ENCODE results near the gene ARFIP1.
A peak's percentile ranks its signal among the peaks of the same experiment; 100 is the strongest.
"Not testable (repeated sequence)": the region's sequence is repeated elsewhere in the genome, so short reads cannot be mapped to it uniquely, and the experiment has no call there.

Gene ARFIP1

DNA sequence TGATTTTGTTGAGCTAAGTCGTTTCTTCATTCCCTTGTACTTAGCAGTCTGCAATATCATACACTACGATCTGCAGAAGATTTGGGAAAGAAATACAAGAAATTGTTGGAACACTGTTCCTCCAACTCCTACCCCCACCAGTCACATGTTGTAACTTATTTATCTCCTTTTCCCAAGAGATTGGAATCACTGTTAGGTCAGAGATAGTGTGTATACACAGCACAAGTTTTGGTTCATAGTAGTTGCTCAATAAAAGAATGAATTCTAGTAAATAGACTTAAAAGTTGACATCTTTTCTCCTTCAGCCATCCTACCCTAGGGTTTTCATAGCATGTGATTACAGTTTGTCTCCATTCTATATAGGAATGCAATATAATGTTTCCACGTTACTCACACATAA, 68.8 kb downstream of the ARFIP1 start:
- DNase-seq: no peak

DNA sequence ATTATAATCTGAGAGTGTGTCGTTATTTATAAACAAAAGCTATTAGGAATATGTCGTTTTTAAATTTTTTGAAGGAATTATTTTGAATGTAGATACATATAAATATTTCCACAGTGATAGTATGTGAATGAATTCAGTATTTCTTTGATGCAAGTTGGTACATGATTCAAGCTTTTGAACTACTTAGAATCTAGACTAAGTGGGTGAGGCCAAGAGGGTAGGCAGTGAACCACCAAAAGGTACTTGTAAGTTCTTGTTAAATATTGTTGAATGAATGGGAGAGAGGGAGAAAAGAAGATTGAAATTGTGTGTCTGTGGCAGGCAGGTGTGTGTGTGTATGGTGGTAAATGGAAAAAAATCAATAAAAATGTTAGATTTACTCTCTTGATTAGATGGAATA, 69.6 kb downstream of the ARFIP1 start:
- DNase-seq: no peak

DNA sequence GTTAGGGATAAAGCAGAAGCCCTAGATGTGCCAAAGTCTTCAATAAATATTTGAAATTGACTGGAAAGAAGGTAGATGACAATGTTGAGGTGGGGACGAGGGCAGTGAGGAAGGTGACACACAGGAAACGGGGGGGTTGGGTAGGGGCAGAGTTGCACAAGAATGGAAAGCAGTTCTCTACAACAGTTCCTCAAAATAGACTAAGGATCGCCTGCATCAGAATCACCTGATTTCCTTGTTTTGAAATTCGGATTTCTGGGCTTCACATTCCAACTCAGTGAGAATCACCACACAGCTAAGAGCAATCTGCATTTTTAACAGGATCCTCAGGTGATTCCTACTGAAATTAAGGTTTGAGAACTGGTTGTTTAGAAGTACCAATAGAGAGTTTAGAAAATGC, 70.6 kb downstream of the ARFIP1 start:
- DNase-seq: peak; percentile 70

DNA sequence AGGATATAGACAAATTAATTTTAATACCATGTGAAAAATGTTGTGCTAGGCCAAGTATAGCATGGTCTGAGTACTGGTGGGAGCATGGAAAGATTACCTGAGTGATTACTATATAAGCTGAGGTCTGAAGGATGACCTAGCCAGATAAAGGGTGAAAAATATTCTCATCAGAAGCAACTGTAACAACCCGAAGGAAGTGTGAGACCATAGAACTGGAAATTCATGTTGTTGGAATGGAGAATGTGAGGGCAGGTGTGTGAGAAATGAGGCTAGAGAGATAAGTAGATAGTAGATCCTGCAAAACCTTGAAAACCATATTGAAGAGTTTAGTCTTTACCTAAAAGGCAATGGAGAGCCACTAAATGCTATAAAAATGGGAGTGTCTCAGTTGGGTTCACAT, 71.5 kb downstream of the ARFIP1 start:
- no peak for DNase-seq

DNA sequence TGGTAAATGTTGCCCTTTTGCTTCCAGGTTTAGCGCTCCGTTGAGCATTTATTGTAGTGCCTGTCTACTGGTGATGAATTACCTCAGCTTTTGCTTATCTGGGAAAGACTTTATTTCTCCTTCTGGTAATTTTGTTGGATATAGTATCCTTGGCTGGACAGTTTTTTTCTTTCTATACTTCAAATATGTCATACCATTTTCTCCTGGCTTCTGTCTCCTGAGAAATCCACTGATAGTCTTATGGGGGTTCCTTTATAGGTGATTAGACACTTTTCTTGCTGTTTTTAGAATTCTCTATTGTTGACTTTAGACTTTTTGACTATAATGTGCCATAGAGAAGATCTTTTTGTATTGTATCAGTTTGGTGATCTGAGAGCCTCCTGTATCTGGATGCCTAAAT, 73.5 kb downstream of the ARFIP1 start:
- no peak for DNase-seq

DNA sequence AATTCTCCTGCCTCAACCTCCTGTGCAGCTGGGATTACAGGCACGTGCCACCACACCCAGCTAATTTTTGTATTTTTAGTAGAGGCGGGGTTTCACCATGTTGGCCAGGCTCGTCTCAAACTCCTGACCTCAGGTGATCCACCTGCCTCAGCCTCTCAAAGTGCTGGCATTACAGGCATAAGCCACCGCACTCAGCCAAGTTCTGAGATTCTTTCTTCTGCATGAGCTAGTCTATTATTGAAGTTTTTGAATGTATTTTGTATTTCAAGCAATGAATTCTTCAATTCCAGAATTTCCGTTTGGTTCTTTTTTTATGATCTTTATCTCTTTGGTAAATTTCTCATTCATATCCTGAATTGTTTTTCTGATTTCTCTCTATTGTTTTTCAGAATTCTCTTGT, 74.3 kb downstream of the ARFIP1 start:
- DNase-seq: not testable (repeated sequence)

DNA sequence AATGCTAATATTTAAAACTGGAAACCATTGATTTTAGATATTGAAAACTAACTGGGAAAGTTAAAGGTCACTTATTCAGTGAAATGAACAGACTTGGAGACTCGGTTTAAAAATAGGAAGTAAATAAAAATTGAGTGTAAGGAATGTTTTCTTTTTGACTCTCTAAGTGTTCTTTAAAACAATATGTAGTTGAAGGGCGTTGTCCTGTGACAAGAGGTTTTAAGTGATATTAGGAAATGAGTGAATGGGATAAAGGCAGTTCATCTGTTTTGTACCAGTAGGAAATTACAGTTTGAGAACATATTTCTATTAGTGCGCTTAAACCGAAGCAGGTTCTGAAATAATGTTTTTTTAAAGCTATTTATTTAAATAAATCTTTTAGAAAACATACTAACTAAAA, 77.2 kb downstream of the ARFIP1 start:
- no peak for DNase-seq

DNA sequence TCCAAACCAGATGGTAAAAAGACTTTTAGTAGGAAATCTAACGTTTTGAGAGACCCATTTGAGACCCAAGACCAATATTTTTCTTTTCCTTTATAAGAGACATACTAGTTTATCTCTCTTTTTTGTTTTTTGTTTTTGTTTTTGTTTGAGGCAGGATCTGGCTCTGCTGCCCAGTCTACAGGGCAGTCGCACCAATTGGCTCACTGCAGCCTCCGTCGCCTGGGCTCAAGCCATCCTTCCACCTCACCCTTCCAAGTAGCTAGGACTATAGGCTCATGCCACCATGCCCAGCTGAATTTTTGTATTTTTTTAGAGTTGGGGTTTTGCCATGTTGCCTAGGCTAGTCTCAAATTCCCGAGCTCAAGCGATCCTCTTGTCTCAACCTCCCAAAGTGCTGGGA, 79.2 kb downstream of the ARFIP1 start:
- no peak for DNase-seq

DNA sequence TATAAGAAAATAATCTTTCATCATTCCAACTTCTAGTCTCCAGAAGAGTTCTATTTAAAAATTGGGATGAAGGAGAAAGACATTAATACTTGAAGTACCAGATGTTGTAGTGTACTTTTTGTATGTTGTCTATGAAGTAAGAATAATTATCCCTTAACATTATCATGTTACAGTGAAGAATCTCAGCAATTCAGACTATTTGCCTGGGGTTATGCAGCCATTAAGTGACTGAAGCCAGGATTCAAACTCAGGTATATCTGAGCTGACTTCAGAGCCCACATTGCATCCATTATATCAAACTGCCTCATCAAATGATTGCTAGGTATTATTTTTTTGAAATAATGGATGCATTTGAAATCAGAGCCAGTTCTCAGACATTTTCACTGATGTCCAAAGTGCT, 80.3 kb downstream of the ARFIP1 start:
- no peak for DNase-seq

DNA sequence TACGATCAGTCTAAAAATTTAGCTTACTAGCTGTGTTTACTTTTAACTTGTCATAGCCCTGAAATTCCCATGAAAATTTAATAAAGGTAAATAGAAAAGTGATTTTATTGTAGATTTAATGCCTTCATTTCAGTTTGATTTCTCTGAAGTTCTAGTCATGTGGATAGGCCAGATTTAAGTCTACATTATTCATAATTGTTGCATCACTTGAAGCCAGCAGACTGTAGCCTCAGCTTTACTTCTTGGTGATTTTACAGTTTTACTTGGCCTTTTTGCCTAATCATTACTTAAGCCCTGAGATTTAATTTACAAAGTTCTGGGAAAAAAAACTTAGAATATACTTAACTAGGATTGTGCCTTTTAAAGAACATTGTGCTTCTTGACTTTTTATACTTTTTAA, 82.9 kb downstream of the ARFIP1 start:
- DNase-seq: no peak

DNA sequence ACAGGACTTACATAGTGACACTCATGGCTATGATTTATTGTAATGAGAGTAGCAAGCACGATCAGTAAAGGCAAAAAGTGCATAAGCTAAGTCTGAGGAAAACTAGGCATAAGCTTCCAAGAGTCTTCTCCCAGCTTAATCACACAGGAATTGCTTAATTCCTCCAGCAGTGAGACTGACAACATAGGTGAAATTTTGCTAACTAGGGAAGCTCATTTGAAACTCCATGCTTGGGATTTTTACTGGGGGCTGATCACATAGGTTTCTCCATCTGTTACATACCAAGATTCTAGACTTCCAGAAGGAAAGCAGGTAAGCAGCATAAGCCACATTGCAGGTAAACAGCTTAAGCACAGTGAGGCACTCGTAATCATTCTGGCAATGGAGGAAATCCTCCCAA, 84.6 kb downstream of the ARFIP1 start:
- no peak for DNase-seq

DNA sequence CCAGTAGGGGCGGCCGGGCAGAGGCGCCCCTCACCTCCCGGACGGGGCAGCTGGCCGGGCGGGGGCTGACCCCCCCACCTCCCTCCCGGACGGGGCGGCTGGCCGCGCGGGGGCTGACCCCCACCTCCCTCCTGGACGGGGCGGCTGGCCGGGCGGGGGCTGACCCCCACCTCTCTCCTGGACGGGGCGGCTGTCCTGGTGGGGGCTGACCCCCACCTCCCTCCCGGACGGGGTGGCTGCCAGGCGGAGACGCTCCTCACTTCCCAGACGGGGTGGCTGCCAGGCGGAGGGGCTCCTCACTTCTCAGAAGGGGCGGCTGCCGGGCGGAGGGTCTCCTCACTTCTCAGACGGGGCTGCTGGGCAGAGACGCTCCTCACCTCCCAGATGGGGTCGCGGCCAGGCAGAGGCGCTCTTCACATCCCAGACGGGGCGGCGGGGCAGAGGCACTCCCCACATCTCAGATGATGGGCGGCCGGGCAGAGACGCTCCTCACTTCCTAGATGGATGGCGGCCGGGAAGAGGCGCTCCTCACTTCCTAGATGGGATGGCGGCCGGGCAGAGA, 86.8 kb downstream of the ARFIP1 start:
- DNase-seq: not testable (repeated sequence)

DNA sequence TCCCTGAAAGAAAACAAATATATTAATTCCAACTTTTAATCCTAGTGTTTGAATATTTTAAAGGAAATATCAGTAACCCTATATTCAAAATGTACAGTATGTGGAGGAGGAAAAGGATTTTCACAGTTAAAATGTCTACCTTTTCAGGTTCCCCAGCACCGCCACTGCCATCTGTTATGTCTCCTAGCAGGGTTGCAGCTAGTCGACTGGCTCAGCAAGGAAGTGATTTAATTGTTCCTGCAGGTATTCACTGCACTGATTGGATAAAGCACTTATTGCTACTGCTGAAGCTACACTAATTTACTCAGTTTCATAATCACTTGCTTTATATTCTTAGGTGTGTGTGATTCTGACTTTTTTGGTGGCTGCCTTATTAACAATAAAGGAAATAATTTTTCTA, 90.9 kb downstream of the ARFIP1 start:
- no peak for DNase-seq

DNA sequence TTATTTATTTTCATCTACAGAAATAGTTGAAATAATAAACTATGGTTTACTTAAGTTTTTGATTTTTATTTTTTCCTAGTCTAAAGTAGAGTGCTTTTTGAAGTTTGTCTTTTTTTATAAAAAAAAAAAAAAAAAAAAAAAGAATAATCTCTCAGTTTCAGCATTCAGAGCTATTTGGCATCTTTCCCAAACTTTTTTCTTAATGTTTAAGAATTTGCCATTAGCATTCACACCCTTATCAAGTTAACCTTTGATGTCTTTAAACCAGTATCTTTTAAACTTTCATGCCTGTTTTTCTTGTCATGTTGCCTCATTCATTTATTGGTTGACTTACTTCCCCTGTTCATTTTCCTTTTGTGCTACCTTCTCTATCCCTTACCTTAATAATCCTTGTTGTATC, 95.5 kb downstream of the ARFIP1 start:
- DNase-seq: no peak

DNA sequence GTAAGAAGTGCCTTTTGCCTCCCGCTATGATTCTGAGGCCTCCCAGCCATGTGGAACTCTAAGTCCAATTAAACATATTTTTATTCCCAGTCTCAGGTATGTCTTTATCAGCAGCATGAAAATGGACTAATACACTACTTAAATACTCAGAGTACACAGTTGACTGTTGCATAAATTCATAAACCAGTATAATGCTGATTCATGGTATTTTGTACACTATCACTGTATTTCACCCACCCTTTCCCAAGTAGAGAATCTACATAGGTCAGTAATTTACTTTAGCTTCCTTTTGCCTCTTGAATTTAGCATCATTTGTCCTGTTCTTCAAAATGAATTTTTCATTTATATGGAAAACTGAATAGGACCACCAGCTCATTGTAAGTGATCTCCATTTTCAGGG, 98.1 kb downstream of the ARFIP1 start:
- no peak for DNase-seq

DNA sequence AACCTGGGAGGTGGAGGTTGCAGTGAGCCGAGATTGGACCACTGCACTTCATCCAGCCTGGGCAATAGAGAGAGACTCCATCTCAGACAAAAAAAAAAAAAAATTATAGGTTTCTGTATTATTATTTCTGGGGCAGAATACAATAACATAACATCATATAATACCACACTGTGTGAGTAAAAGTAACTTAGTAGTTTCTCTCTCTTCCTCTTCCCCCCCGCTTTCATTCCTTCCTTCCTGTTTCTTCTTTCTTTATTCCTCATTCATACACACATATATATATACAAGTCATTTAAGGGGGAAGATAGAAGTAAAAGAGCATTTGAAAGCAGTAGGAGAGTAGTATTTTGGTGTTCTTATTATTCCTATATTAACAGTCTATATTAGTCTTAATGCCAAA, 100.5 kb downstream of the ARFIP1 start:
- DNase-seq: no peak

DNA sequence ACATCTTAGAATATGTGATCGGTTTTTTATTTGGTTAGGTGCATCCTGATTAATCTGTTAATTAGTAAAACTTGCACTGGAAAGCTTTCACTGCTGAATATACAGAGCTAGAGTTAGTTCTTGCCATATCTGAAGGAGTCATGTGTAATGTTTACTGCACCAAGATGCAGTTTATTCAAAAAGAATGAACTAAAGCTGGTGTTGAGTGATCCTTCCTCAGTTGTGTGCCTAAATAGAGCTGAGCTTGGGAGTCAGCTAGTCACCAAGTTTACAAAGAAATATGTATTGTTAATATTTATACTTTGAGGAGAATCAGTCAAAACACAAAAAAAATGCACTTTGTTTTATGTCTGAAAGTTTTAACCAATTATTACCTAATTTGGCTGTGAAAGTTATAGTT, 102.2 kb downstream of the ARFIP1 start:
- no peak for DNase-seq

DNA sequence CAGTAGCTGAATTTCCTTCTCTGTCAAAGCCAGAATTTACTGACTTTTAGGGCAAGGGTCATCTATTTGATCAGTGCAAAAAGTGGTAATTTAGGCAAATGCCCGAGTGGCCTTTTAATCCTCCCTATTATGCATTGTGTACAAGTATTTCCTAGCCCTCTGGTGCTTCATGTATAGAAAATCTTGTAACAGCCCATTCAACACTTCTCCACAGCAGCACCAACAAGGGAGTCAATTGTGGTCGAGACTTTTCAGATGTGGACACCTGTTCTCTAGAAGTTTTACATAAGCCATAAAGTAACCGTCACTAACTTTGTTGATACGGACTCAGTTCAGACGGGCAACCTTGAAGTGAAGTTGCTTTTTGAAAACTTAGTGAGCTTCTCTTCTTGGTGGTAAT, 105.4 kb downstream of the ARFIP1 start:
- DNase-seq: no peak

DNA sequence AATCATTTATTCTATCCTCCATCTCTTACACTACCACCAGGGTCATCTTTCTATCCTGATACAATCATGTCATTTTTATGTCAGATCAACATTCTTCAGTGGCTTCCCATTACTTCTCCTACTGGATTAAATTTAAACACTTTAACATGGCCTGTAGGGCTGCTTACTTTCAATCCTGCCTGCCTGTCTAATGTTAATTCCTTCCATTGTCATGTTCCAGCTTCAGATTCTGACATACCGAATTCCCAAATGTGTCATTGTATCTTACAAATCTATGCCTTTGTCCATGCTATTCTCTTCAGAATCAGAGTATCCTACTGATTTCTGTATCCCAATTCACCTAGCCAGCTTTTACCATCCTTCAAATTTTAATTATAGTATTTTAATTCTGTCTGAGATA, 106.4 kb downstream of the ARFIP1 start:
- no peak for DNase-seq

DNA sequence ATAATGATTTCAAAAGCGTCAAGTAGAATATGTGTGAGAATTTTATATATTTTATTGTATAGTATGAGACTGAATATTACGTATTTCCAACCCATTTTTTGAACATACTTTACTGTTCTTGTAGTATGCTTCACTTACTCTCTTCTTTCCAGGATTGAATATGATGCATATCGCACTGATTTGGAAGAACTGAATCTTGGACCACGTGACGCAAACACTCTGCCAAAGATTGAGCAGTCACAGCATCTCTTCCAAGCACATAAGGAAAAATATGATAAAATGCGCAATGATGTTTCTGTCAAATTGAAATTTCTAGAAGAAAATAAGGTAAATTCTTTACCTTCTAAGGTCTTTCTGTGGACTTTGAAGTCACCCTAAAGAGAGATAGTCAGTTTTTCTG, 108.2 kb downstream of the ARFIP1 start:
- DNase-seq: no peak

DNA sequence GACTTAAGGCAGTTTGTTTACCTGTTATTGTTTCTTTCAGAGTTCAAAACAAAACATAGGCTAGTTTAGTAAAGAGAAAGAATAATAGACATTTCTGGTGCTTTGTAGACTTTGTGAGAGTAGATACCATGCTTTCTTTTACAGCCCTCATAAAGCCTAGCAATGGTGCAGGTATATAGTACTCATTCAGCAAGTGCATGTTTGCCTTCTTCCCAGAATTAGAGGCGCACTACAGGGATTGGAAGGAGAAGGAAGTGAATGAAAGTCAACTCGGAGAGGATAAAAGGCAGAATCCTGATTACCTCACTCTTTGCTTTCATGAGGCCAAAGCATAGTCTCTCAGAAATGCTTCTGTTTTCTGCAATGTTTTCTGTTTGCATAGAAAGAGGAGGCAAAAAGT, 113.2 kb downstream of the ARFIP1 start:
- no peak for DNase-seq

DNA sequence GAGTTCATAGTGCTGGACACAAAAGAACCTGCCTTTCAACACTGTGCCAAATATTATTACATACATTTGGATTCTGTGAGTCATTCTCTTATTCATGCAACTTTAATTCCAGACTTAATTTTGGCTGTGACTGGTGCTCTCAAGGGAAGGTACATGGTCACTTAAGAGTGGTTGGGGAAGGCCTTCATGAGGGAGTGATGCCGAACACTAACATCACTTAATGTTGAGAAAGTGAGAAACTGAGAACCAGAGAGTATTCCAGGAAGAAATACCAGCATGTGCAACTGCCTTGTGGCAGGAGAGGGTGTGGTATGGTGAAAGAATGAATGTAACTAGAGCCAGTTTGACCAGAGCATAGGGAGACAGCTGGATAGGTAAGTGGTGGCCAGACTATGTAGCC, 114.9 kb downstream of the ARFIP1 start:
- DNase-seq: no peak

DNA sequence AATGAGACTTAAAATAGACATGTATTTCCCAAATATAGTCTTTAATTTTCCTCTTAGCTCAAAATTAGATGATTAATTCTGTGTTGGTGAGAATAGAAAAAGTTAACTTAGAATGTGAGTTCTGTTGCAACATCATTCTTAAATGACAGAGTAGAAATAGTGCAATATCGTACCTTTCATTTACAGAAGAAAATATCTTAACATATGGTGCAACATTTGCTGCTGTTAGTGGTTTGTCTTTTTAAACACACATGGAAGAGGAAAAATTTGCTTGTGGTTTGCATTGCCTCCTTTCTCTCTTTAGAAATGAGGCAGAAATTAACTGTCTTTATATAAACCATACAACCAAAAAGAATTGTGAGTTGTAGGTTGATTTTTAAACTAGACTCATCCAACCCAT, 117.1 kb downstream of the ARFIP1 start:
- no peak for DNase-seq

DNA sequence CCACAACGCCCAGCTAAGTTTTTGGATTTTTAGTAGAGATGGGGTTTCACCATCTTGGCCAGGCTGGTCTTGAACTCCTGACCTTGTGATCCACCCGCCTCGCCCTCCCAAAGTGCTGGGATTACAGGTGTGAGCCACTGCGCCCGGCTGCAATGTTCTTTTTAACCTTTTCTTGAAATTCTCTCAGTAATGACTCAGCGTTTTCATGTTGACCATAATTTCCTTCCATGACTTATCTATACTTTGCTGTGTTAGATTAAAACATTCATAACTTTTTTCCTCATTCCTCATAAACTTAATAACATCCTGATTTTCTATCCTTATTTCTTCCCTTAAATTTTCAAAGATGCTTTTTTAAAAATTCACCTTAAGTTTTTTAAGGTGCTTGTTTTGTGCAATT, 118.4 kb downstream of the ARFIP1 start:
- DNase-seq: not testable (repeated sequence)

DNA sequence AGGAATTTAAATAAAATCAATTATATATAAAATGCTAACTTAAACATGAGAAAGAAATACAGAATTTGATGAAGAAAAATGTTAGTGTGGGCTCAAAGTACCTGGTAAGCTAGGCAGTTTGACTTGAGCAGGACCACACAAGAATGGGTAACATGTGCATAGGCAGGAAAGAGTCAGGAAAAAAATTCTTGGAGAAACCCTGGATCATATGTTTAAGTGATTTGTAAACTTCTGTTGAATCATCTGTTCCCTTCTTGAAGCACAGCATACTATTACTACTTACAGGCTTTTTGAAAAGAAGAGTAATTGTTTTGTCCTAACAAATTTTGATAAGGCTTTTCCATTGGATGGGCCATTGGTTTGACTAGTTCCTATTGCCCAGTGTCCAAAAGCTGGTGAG, 118.9 kb downstream of the ARFIP1 start:
- no peak for DNase-seq

DNA sequence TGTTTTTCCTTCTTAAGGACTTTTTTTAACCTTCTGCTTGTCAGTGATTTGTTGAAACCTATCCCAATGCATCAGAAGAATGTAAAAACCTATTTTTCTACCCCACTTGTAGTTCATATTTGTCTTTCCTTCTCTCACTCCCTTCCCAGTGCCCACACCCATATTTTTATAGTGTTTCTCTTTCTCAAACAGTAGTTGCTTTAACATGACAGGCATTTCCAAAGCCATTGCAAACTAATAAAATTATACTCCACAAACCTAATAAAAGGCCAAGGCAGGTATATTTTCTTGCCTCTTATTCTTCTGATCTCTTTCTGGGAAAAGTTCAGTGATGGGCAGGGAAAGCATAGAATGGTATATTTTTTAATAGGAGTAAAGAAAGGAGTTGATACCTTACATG, 120.6 kb downstream of the ARFIP1 start:
- DNase-seq: no peak

Data from islet precursor cell (in vitro differentiated cells).